NCI-H774 (cell line): ENCODE measurements around the gene HS3ST6.
"Not testable (repeated sequence)": the region's sequence is repeated elsewhere in the genome, so short reads cannot be mapped to it uniquely, and the experiment has no call there.

Experiments used
- DNase-seq: peaks from one replicate; lab custom pipeline; 2025; lab: John Stamatoyannopoulos, UW

HS3ST6 gene

DNA sequence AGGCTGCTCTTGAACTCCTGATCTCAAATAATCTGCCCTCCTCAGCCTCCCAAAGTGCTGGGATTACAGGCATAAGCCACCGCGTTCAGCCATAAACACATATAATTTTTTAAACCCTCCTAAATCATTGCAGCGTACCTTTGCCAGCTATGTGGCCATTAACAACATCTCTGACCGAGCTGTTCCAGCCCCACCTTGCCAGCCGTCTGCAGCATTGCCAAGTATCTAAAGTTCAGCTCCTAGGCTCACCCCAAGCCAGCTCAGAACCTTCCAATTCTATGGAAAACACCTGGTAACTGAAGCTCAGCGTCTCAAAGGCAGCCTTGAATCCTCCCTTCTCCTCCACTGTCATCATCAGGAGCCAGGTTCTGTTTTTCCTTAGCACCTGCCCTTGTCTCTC lies 41.1 kb downstream of the HS3ST6 start:
- no peak for DNase-seq

DNA sequence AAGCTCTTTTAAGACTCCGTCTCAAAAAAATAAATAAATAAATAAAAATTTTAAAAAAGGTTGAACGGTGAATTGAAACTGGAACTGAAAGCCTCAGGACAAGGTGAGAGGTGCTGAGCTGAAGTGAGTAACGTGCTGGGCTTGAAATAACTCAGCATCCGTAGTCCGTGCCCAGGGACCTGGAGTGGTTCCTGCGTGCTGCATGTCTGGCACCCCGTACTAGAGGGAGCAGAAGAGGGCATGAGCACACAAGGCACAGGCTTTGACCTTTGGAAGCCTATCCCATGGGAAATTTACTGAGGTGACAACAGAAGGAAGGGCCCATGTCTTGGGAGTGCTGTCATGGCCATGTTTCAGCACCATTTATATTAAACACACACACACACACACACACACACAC lies 41.7 kb downstream of the HS3ST6 start:
- no peak for DNase-seq

DNA sequence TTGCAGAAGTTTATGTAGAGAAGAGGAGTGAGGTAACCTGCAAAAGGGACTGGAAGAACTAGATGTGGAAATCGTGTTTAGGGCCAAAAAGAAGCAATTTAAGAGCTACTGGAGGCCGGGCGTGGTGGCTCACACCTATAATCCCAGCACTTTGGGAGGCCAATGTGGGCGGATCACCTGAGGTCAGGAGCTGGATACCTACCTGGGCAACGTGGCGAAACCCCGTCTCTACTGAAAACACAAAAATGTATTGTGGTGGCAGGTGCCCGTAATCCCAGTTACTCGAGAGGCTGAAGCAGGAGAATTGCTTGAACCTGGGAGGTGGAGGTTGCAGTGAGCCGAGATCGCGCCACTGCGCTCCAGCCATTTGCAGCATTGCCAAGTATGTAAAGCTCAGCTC lies 42.1 kb downstream of the HS3ST6 start:
- DNase-seq, result not testable (repeated sequence)

DNA sequence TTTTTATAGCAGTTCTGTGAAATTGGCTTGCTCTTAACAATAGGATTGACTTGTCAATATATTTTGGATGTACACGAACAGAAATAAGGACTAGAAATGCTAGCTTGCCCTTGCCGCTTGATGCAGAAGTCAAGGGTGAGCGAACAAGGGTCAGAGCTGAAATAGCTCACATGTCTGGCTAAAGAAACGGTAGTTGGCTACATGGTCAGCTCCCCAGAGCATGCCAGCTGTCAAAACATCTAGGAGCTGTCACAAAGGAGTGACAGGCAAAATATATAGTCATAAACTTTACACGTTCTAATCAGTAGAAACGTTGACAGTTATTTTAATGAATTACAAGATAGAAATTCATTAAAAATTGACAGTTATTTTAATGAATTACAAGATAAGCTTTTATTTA lies 43.4 kb downstream of the HS3ST6 start:
- no peak for DNase-seq

DNA sequence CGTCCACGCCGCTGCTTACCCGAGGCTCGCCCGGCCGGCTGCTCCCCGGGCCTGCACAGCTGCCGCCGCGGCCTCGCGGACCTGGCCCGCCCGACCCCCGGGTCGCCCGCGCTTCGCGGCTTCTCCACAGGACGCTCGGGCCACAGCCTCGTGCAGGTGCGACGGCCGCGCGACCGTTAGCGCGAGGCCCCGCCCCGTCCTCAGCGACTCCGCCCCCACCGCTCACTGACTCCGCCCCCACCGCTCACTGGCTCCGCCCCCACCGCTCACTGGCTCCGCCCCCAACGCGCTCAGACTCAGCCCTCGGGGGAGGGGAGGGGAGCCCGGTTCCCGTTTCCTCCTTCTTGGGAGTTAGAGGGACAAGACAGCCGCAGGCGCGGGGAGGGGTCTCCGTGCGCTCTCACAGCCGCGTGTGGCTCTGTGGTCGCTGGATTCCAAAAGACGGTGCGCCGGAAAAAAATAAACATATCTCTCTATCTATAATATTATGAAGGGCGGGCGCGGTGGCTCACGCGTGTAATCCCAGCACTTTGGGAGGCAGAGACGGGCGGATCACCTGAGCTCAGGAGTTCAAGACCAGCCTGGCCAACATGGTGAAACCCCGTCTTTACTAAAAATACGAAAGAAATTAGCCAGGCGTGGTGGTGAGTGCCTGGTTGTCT lies 46.1 kb downstream of the HS3ST6 start, which contains the start of gene MEIOB:
MEIOB (minus strand) TSS at position 191 of the 662 bp plus-strand sequence. CDS start 3,989 bp downstream, outside the sequence.
- DNase-seq, result no peak

DNA sequence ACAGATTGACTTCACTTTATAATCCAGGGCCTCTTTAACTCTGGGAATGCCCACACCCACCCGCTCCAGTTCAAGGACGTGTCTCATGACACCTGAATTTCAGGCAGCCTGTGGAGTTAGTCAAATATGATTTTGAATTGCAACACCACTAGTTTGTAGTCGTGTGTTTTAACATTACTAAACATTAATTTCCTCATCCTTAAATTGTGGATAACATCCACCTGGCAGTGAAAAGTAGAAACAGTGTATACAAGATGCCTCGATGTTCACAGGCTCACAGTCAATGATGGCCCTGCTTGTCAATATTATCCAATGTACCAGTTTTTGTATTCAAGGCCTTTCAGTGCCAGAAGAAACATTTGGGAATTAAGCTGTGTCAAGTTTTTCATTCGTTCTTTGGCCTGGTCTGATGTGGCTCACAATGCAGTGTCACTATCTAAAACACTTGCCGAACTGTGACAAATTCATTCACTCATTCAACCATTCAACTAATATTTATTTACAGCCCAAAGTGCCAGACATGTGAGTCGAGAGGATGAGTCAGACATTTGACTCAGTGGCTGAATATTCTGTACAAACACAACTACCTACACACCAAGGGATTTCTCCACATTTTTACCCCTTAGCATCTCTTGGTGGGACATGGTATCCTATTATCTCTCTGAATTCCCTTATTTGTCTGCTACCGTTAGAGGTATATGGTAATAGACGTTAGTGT lies 47.7 kb downstream of the HS3ST6 start:
- no peak for DNase-seq

DNA sequence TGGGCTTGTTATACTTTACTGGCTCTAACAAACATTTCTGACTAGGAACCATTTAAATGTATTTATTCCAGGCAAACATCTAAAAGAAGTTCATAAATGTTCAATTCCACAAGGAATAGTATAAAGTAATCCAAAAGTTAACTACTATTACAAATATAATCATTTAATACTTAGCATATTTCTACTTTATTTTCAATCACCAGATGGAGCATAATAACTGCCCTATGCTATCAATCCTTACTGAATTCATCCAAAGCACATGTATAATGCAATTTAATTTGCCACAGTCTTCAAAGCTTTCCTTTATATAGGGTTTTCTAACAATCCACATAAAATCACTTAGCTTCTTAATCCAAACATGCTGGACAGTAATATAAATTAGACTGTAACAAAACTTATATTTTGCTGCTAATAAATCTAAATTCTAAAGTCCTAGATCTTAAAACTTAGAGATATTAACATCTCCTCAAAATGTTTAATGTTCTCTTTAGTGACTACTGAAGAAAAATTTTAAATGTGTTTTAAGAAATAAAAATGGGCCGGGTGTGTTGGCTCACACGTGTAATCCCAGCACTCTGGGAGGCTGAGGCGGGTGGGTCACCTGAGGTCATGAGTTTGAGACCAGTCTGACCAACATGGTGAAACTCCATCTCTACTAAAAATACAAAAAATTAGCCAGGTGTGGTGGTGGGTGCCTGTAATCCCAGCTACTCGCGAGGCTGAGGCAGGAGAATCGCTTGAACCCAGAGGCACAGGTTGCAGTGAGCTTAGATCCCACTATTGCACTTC lies 52.1 kb downstream of the HS3ST6 start:
- no peak for DNase-seq

DNA sequence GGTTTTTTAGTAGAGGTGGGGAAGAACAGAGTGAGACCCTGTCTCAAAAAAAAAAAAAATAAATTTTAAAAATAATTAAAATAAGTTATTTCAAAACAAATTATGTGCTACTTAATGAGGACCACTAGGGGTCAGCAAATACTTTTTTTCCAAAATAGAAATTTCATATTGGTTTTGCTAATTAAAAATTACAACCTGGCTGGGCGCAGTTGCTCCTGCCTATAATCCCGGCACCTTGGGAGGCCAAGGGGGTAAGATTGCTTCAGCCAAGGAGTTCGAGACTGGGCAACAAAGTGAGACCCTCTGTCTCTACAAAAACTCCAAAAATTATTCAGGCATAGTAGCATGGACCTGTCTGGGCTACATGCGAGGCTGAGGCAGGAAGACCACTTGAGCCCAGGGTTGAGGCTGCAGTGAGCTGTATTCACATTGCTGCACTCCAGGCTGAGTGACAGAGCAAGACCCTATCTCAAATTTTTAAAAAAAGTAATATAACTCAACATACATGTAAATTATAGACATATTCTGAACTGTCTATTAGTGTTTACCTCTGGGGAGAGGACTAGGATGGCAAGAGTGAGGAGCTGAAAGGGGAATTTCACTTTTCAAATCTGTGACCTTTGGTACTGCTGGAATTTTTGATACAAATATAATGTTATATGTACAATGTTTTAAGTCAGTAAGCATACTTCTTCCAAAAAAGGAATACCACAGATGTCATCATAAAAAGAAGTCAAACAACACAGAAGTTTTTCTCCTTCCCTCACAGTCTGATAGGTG lies 54.3 kb downstream of the HS3ST6 start:
- DNase-seq, result no peak

DNA sequence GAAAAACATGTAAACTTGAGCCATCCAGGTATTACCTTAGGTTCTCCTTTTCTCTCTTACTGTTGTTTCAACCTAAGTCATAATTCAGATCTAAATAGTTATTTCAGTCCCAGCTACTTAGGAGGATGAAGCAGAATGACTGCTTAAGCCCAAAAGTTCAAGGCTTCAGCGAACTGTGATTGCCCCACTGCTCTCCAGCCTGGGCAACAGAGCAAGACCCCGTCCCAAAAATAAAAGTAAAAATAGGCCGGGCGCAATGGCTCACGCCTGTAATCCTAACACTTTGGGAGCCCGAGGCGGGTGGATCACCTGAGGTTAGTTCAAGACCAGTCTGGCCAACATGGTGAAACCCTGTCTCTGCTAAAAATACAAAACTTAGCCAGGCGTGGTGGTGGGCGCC lies 55.8 kb downstream of the HS3ST6 start:
- DNase-seq, result no peak

DNA sequence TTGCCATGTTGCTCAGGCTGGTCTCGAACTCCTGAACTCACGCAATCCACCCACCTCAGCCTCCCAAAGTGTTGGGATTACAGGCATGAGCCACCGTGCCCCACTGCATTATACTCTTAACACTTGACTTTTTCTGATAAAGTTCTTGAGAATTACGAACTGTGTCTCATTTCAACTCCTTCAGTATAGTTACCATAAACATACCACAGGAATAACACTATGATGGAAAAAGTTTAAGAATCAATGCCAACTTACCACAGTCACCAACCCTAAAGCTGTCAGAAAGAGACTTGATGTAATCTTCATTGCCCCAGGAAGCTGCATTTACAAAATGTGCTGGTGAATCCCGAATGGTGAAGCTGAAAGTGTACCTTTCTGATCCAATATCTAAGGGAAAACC lies 56.5 kb downstream of the HS3ST6 start:
- DNase-seq, result no peak
